K562 (cell line): ENCODE results near the gene GTPBP6. TPM values are rescaled to one million over a fixed set of nuclear protein-coding genes. Genes with fewer than 3 reads are reported as not detected.

Experiments used
- ASH1L ChIP-seq: fragments of 450-650 bp; IDR thresholded peaks from 2 replicates; pipeline ENCODE4 v1.6.1; 2018; ENCODE audit warnings: borderline replicate concordance, mild to moderate bottlenecking, low read depth; ENCODE audit not compliant: partially characterized antibody
- ELF2 ChIP-seq: fragments of 250-450 bp; sonication (Bioruptor Pico); IDR thresholded peaks from 2 replicates; pipeline ENCODE4 v1.5.0; 2021; ENCODE audit warnings: mild to moderate bottlenecking
- GTF2F1 ChIP-seq: IDR thresholded peaks from 2 replicates; pipeline ENCODE4 v1.6.1; 2011; ENCODE audit warnings: low read depth, low read length, improper control_type of control experiment
- PML ChIP-seq: IDR thresholded peaks from 2 replicates; pipeline ENCODE4 v1.6.1; 2012; ENCODE audit warnings: low read length, inconsistent platforms
- RBM25 ChIP-seq: fragments of 200-400 bp; formaldehyde crosslinking; IDR thresholded peaks from 2 replicates; pipeline ENCODE4 v1.6.1; 2018; ENCODE audit warnings: low read length, low read depth, moderate library complexity; ENCODE audit not compliant: severe bottlenecking
- SIRT6 ChIP-seq: IDR thresholded peaks from one replicate; pipeline ENCODE4 v1.6.1; 2012; ENCODE audit warnings: low read depth, mild to moderate bottlenecking, control low read depth, inconsistent platforms, low read length, moderate library complexity
- SRF ChIP-seq, 2 experiments: fragments of 250-450, 450-650 bp in 1 of 2; sonication (Bioruptor Pico) in 1 of 2; sonication (generic) in 1 of 2; formaldehyde crosslinking; IDR thresholded peaks; 2 replicates each; pipeline versions ENCODE4 v1.5.0 to v1.5.1; 2020 to 2022; ENCODE audit warnings: mild to moderate bottlenecking in 1 of 2, missing genetic modification reagents in 1 of 2
- ZNF134 ChIP-seq: fragments of 250-450 bp; sonication (Bioruptor Pico); conservative IDR thresholded peaks from 2 replicates; pipeline ENCODE4 v1.4.0; 2020
- ZNF324 ChIP-seq: fragments of 250-450 bp; sonication (Bioruptor Pico); IDR thresholded peaks from 2 replicates; pipeline ENCODE4 v1.4.0; 2020; ENCODE audit warnings: mild to moderate bottlenecking
- ZNF444 ChIP-seq: fragments of 250-450 bp; sonication (Bioruptor Pico); IDR thresholded peaks from 2 replicates; pipeline ENCODE4 v1.4.0; 2020; ENCODE audit warnings: mild to moderate bottlenecking, moderate library complexity
- ZNF561 ChIP-seq: fragments of 450-650 bp; formaldehyde crosslinking; conservative IDR thresholded peaks from 2 replicates; pipeline ENCODE4 v1.4.0; 2020; ENCODE audit warnings: mild to moderate bottlenecking, moderate library complexity
- polyA plus RNA-seq, 8 experiments: library from polyadenylated mRNA; depleted of rRNA in 4 of 8; stranded (reverse) in 5 of 8; unstranded in 3 of 8; fragments of >200 nt; fragmentation: Nextera tagmentation in 2 of 8; fragmentation: Illumina TruSeq in 1 of 8; extraction: Ambion mirVana in 2 of 8; extraction: Trizol in 1 of 8; gene quantifications; 2 replicates each; pipeline versions ENCODE4 v1.2.1 to v1.2.3, GENCODE V29; 2011 to 2014; ENCODE audit warnings: inconsistent platforms in 1 of 8, missing spikeins in 1 of 8
- total RNA-seq, 7 experiments: library from RNA; depleted of rRNA in 6 of 7; stranded (reverse); fragments of >200 nt in 6 of 7; fragmentation: Illumina TruSeq in 2 of 7; extraction: Trizol in 2 of 7; gene quantifications; 2 replicates each; pipeline versions ENCODE4 v1.2.1 to v1.2.3, GENCODE V29; 2011 to 2021; ENCODE audit warnings: low replicate concordance in 1 of 7
- TF ChIP-seq, protein P1 (sequence below): sonication (generic); formaldehyde crosslinking; IDR thresholded peaks from 2 replicates; pipeline ENCODE4 v1.8.1; 2023; ENCODE audit warnings: mild to moderate bottlenecking, missing genetic modification reagents, moderate library complexity
- TF ChIP-seq, protein P2 (sequence below): fragments of 250-450 bp; sonication (Bioruptor Pico); IDR thresholded peaks from 2 replicates; pipeline ENCODE4 v1.8.0; 2022; ENCODE audit warnings: inconsistent platforms
- TF ChIP-seq, protein P3 (sequence below), 2 experiments: fragments of 150-350 bp in 1 of 2; IDR thresholded peaks; 2 replicates each; pipeline ENCODE4 v1.6.1; 2012 to 2016; ENCODE audit warnings: low read depth in 2 of 2, low read length in 2 of 2, mild to moderate bottlenecking in 1 of 2, moderate library complexity in 1 of 2
- TF ChIP-seq, protein P4 (sequence below), 2 experiments: IDR thresholded peaks in 1 of 2; conservative IDR thresholded peaks in 1 of 2; 2 replicates each; pipeline ENCODE4 v1.6.1; 2016; ENCODE audit warnings: low read depth in 2 of 2, mild to moderate bottlenecking in 1 of 2, missing compliant biosample characterization in 1 of 2, missing genetic modification characterization in 1 of 2, moderate library complexity in 1 of 2

Gene GTPBP6
- total and polyA plus RNA-seq, 9 of the 15 experiments (the other 6 are each of a cell fraction or from before 2014, with no cell fraction given), result 0.24 to 35.2 (median 8.0) TPM

DNA sequence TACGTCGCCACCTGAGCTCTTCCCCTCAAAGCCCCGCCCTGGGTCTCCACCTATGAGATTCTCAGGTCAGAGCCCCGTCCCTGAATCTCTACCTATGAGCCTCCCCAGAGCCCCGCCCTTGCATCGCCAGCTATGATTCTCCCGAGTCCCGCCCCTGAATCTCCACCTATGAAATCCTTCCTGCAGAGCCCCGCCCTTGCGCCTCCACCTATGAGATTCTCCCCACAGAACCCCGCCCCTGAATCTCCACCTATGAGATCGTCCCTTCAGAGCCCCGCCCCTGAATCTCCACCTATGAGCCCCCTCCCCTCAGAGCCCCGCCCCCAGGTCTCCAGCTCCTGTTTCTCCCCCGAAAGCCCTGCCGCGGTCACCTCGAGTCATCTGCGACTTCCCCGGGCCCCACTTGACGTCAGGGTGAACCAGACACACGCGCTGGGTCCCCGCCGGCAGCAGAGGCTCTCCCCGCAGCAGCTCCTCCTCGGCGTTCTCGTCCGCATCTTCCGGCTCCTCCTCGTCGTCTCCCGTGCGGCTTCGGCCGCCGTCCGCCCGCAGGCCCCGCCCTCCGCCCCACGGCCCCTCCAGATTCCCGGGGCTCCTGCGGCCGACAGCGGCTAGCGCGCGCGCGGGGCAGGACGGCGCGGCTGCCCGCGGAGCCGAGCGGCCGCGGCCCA lies 393 bp downstream of the GTPBP6 start (continued):
- TF ChIP-seq, protein P1, sequence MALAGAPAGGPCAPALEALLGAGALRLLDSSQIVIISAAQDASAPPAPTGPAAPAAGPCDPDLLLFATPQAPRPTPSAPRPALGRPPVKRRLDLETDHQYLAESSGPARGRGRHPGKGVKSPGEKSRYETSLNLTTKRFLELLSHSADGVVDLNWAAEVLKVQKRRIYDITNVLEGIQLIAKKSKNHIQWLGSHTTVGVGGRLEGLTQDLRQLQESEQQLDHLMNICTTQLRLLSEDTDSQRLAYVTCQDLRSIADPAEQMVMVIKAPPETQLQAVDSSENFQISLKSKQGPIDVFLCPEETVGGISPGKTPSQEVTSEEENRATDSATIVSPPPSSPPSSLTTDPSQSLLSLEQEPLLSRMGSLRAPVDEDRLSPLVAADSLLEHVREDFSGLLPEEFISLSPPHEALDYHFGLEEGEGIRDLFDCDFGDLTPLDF (CRISPR knock-in tag), result no peak
- TF ChIP-seq ASH1L (peak; percentile 88), ZNF324 (CRISPR knock-in tag) (no peak), ZNF444 (no peak), GTF2F1 (no peak), ELF2 (no peak), ZNF561 (CRISPR knock-in tag) (no peak), SIRT6 (no peak), PML (no peak), ZNF134 (CRISPR knock-in tag) (no peak), RBM25 (no peak), SRF (CRISPR knock-in tag; IDR thresholded peaks at IDR 0.05) (no peak)
- TF ChIP-seq, protein P2, sequence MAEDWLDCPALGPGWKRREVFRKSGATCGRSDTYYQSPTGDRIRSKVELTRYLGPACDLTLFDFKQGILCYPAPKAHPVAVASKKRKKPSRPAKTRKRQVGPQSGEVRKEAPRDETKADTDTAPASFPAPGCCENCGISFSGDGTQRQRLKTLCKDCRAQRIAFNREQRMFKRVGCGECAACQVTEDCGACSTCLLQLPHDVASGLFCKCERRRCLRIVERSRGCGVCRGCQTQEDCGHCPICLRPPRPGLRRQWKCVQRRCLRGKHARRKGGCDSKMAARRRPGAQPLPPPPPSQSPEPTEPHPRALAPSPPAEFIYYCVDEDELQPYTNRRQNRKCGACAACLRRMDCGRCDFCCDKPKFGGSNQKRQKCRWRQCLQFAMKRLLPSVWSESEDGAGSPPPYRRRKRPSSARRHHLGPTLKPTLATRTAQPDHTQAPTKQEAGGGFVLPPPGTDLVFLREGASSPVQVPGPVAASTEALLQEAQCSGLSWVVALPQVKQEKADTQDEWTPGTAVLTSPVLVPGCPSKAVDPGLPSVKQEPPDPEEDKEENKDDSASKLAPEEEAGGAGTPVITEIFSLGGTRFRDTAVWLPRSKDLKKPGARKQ (CRISPR knock-in tag), result no peak
- TF ChIP-seq, protein P3, sequence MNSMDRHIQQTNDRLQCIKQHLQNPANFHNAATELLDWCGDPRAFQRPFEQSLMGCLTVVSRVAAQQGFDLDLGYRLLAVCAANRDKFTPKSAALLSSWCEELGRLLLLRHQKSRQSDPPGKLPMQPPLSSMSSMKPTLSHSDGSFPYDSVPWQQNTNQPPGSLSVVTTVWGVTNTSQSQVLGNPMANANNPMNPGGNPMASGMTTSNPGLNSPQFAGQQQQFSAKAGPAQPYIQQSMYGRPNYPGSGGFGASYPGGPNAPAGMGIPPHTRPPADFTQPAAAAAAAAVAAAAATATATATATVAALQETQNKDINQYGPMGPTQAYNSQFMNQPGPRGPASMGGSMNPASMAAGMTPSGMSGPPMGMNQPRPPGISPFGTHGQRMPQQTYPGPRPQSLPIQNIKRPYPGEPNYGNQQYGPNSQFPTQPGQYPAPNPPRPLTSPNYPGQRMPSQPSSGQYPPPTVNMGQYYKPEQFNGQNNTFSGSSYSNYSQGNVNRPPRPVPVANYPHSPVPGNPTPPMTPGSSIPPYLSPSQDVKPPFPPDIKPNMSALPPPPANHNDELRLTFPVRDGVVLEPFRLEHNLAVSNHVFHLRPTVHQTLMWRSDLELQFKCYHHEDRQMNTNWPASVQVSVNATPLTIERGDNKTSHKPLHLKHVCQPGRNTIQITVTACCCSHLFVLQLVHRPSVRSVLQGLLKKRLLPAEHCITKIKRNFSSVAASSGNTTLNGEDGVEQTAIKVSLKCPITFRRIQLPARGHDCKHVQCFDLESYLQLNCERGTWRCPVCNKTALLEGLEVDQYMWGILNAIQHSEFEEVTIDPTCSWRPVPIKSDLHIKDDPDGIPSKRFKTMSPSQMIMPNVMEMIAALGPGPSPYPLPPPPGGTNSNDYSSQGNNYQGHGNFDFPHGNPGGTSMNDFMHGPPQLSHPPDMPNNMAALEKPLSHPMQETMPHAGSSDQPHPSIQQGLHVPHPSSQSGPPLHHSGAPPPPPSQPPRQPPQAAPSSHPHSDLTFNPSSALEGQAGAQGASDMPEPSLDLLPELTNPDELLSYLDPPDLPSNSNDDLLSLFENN (IDR thresholded peaks at IDR 0.05; ENCODE audit: low read depth in 2 of 2, low read length in 2 of 2), result no peak
- TF ChIP-seq, protein P4, sequence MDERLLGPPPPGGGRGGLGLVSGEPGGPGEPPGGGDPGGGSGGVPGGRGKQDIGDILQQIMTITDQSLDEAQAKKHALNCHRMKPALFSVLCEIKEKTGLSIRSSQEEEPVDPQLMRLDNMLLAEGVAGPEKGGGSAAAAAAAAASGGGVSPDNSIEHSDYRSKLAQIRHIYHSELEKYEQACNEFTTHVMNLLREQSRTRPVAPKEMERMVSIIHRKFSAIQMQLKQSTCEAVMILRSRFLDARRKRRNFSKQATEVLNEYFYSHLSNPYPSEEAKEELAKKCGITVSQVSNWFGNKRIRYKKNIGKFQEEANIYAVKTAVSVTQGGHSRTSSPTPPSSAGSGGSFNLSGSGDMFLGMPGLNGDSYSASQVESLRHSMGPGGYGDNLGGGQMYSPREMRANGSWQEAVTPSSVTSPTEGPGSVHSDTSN (CRISPR knock-in tag; IDR thresholded peaks at IDR 0.05; ENCODE audit: low read depth), result no peak
- TF ChIP-seq, protein P4 (tag; conservative IDR thresholded peaks at IDR 0.05; ENCODE audit: low read depth), result no peak
